ENCODE measurements around the gene TBX4.

The TBX4 gene

DNA sequence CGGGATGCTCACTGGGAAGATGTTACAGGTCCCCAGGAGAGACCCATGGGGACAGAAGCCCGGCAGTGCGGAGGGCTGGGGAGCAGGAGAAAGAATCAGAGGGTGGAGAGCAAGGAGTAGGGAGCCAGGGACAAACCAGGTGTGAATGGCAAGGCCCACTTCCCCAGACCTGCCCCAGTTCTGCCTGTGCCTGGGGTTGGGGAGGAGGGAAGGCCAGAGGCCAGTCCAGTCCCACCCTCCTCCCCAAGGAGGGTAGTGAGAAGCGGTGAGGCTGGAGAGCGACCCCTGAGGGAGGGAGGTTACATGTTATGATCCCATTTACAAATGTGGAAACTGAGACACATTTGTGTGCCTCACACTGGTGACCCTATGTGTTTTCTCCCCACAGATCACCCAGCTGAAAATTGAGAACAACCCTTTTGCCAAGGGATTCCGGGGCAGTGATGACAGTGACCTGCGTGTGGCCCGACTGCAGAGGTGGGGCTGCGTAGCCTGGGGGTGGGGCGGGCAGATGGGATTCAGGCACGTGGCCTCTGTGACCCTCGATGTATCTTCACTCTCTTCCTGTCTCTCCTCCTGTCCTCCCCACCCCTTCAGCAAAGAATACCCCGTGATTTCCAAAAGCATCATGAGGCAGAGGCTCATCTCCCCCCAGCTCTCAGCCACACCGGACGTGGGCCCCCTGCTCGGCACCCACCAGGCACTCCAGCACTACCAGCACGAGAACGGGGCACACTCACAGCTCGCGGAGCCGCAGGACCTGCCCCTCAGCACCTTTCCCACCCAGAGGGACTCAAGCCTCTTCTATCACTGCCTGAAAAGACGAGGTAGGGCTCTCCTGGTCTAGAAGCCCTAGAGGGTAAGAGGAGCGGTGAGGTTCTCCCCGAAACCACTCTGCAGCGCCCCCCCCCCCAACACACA lies 27.5 kb downstream of the TBX4 start:
- no peak overlapping the region for H3K4me3 ChIP-seq (ENCODE audit: low read length)
- TF ChIP-seq ZNF274 (IDR thresholded peaks at IDR 0.05; ENCODE audit: low read depth, low read length): no peak

DNA sequence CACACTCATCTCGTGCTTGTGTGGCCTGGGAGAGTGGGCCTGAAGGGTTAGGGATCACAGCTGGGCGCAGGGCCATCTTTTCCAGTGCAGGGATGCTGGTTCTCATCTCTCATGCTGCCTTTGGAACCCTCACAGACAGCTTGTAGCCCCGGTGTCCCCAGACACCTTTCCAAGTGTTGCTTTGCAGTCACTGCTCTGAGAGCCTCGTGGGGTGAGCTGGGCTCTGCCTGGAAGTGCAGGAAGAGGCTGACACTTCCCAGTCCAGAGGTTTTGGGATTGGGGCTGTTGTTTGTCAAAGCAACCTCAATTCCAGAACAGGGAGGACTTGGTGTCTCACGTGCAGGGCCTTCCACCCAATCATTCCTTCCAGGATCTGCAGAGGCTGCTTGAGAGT lies 28.2 kb downstream of the TBX4 start:
- no peak for TF ChIP-seq ZNF274 (IDR thresholded peaks at IDR 0.05; ENCODE audit: low read depth, low read length)
- H3K4me3 ChIP-seq (ENCODE audit: low read length): no peak overlapping the region

GRCh38 chr17:61481421-61481820 lies 29.2 kb downstream of the TBX4 start:
- no peak overlapping the region for H3K4me3 ChIP-seq (ENCODE audit: low read length)

DNA sequence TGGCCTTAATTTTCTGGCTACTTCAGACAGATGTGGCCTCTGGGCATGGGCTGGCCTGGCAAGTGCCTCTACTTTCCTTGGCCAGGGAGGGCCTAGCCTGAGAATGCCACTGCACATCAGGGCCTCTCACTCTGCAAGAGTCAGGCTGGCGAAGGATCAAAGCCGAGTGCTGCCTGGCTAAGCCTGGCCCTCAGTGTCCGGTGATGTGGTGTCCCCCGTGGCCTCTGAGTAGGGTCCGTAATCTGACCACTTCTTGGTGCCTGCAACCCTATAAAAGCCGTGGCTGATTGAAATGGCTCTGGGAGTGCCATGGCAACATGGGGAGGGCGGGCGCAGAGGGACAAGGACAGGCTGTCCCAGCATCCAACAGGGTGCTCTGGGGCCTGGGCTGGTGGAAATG lies 30.2 kb downstream of the TBX4 start:
- H3K4me3 ChIP-seq (ENCODE audit: low read length): no peak overlapping the region
- TF ChIP-seq ZNF274 (IDR thresholded peaks at IDR 0.05; ENCODE audit: low read depth, low read length): no peak

More at GRCh38 chr17:61481421-61481820, 29.2 kb downstream of the TBX4 start:
- TF ChIP-seq ZNF274 (IDR thresholded peaks at IDR 0.05; ENCODE audit: low read depth, low read length): no peak

GRCh38 chr17:61483778-61484116 lies 31.5 kb downstream of the TBX4 start:
- H3K4me3 ChIP-seq (ENCODE audit: low read length): no peak overlapping the region
- TF ChIP-seq ZNF274 (IDR thresholded peaks at IDR 0.05; ENCODE audit: low read depth, low read length): no peak

GRCh38 chr17:61484174-61484573 lies 32.0 kb downstream of the TBX4 start:
- no peak overlapping the region for H3K4me3 ChIP-seq (ENCODE audit: low read length)
- no peak for TF ChIP-seq ZNF274 (IDR thresholded peaks at IDR 0.05; ENCODE audit: low read depth, low read length)

- no peak overlapping the region for H3K4me3 ChIP-seq (ENCODE audit: low read length)
- no peak for TF ChIP-seq ZNF274 (IDR thresholded peaks at IDR 0.05; ENCODE audit: low read depth, low read length)
Observed at GRCh38 chr17:61485067-61485775, 33.0 kb downstream of the TBX4 start.

DNA sequence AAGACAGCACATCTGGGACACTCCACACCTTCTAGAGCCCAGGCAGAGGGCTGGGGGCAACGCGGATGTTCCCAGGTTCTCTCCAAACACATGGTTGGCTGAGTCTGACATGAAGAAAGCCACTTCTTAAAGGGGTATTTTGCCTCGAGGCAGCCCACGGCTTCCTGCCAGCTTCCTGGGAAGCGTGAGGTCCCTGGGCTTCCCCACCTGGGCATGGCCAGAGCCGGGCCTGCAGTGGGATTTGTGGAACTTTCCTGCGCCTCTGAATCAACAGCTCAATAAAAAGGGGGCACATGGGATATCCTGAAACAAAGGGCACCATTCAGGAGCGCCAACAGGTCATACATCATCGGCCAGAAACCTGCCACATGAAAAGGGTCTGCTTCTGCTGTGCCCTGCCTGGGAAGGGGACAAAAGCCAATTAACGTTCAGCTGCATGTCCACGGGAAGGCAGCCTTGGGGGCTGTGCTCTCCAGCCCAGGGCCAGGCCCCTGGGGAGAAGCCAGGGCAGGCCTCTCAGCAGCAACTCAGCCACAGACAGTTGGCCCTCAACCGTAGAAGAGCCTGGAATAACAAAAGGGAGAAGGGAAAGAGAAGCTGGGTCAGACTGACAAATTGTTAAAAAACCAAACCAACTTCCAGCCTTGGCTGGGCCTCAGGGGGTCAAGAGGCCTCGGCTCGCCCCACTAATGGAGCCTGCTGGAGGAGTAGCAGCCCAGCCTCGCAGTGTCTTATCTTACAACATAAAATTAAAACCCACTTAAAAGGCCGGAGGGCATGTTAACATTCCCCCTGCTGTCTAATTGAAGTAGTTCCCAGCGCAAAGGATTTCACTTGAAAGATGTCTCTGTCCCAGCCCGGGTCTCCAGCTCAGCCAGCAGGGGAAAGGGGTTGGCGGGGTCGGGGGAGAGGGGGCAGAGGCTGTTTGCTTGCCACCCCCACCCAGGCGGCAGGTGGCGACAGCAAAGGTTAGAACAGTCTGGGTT lies 34.2 kb downstream of the TBX4 start:
- no peak overlapping the region for H3K4me3 ChIP-seq (ENCODE audit: low read length)
- no peak for TF ChIP-seq ZNF274 (IDR thresholded peaks at IDR 0.05; ENCODE audit: low read depth, low read length)

DNA sequence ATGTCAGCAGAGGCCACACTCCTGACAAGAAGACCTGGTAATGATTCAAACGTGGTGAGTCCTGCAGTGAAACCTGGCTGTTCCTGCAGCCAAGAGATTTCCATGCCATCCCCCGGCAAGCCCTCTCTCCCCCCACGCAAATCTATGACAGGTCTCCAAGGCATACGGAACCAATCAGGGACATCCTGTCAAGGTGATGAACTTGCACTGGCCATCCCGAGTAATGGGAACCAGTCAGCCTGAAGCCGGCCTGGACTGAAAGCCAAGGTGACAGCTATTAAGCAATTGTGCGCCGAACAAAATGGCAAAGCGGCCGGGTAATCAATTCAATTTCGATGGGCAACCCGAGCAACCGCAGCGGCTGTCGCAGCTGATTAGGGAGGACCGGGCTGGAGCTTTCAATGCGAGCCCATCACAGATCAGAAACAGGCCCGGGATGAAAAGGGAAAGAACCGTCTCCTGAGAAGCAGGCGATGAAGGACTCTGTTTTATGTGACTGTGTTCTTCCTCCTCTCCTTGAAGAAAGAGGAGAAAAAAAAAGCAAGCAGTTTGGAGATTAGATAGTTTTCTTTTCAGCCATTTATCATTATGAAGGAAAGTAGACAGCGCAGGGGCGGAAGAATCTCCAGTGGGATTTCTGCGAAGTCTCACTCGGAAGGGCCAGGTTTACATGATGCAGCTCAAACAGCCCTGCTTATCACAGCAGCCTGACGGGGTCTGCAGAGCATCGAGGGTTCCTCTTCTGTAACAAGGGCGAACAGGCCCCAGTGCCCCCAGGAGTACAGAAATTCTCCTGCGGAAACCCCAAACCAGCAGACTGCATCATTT lies 35.2 kb downstream of the TBX4 start:
- no peak for TF ChIP-seq ZNF274 (IDR thresholded peaks at IDR 0.05; ENCODE audit: low read depth, low read length)
- no peak overlapping the region for H3K4me3 ChIP-seq (ENCODE audit: low read length)

DNA sequence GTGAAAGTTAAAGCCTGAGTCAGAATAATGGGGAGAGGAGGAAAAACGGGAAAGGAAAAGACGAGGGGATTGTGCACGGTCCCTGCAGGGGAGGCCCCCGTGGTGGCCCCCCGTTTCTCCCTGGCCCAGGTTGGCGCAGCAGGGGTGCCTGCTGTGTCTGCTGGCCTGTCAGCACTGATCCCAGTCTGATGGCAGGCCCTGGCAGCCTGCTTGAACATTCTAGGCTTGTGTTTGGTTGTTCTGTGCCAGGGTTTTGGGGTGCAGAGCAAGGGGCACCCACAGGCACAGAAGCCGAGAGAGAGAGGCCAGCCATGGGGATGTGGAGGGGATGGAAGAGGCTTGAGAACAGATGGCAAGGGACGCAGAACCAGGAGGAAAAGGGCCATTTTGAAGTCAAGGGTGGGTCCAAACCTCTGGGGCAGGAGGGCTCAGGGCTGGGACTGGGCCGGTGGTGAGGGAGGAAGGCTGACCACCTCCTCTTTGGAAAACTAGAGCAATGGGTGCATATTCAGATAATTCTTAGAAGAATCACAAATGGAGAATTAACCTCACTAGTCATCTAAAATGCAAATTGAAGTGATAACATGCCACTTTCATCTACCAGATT lies 35.9 kb downstream of the TBX4 start:
- TF ChIP-seq ZNF274 (IDR thresholded peaks at IDR 0.05; ENCODE audit: low read depth, low read length): no peak
- no peak overlapping the region for H3K4me3 ChIP-seq (ENCODE audit: low read length)

GRCh38 chr17:61488878-61489718 lies 36.9 kb downstream of the TBX4 start:
- no peak overlapping the region for H3K4me3 ChIP-seq (ENCODE audit: low read length)
- no peak for TF ChIP-seq ZNF274 (IDR thresholded peaks at IDR 0.05; ENCODE audit: low read depth, low read length)
